Stimulated activated memory B cell treated with anti-CD40 and anti-IgM and Interleukin-4, amounts not matched to agents 10 μg/mL and 1 μg/mL and 100 μg/mL, for 72 hours (primary cell): ENCODE data around the gene RIMKLA.
A peak's percentile ranks its signal among the peaks of the same experiment; 100 is the strongest.

Experiments used
- ATAC-seq: fragments of 150-1000 bp; cut with Tn5 transposase; 2 replicates; pipeline ENCODE4 v1.10.0; 2021
- H3K27ac Mint-ChIP-seq: one replicate; pipeline ENCODE4 v1.8.0; 2022; ENCODE audit warnings: mild to moderate bottlenecking, mixed read lengths
- H3K27me3 Mint-ChIP-seq: one replicate; pipeline ENCODE4 v1.8.0; 2022; ENCODE audit warnings: mixed read lengths
- H3K36me3 Mint-ChIP-seq: one replicate; pipeline ENCODE4 v1.8.0; 2022; ENCODE audit warnings: mixed read lengths
- H3K4me1 Mint-ChIP-seq: one replicate; pipeline ENCODE4 v1.8.0; 2022; ENCODE audit warnings: mixed read lengths
- H3K4me3 Mint-ChIP-seq: one replicate; pipeline ENCODE4 v1.8.0; 2022; ENCODE audit warnings: mild to moderate bottlenecking, moderate library complexity, mixed read lengths
- H3K9me3 Mint-ChIP-seq: one replicate; pipeline ENCODE4 v1.8.0; 2022; ENCODE audit warnings: mixed read lengths

The RIMKLA gene

GRCh38 chr1:42364089-42364488 is 16.5 kb upstream of the RIMKLA start:
- H3K27me3 Mint-ChIP-seq, result peaks cover 26% of the 10 kb centered on the region
- peaks cover 4% of the 10 kb centered on the region for H3K9me3 Mint-ChIP-seq
- H3K4me1 Mint-ChIP-seq, result peaks cover 5% of the 10 kb centered on the region
- no peaks in the 10 kb centered on the region for H3K36me3 Mint-ChIP-seq
- ATAC-seq, result no peak
- H3K4me3 Mint-ChIP-seq, result no peak overlapping the region
- H3K27ac Mint-ChIP-seq, result no peak overlapping the region

- H3K27me3 Mint-ChIP-seq, result peaks cover 27% of the 10 kb centered on the region
- no peak overlapping the region for H3K27ac Mint-ChIP-seq
- peaks cover 5% of the 10 kb centered on the region for H3K4me1 Mint-ChIP-seq
- peaks cover 4% of the 10 kb centered on the region for H3K9me3 Mint-ChIP-seq
- H3K36me3 Mint-ChIP-seq, result no peaks in the 10 kb centered on the region
- no peak for ATAC-seq
- H3K4me3 Mint-ChIP-seq, result no peak overlapping the region
Observed at GRCh38 chr1:42364542-42364941, 16.1 kb upstream of the RIMKLA start.

DNA sequence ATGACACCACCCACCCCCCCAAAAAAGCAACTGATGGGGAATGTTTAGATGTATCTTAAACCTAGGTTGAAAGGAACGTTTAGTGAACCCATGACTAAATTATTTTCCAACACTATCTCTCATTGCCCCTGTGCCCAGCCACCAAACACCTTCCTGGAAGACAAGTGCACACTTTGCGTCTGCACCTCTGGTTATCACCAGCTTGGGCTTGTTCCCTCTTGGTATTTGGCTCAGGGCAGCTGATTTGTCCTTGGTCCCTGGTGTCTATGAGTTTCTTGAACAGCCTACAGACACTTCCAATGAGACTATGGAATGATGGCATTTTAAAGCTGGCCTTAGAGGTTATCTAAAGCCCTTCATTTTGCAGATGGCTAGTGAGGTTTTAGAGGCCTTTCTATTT is 15.5 kb upstream of the RIMKLA start:
- no peaks in the 10 kb centered on the region for H3K36me3 Mint-ChIP-seq
- ATAC-seq, result no peak
- H3K27ac Mint-ChIP-seq, result no peak overlapping the region
- H3K27me3 Mint-ChIP-seq, result peaks cover 23% of the 10 kb centered on the region
- H3K4me3 Mint-ChIP-seq, result no peak overlapping the region
- peaks cover 5% of the 10 kb centered on the region for H3K4me1 Mint-ChIP-seq
- H3K9me3 Mint-ChIP-seq, result peaks cover 4% of the 10 kb centered on the region

DNA sequence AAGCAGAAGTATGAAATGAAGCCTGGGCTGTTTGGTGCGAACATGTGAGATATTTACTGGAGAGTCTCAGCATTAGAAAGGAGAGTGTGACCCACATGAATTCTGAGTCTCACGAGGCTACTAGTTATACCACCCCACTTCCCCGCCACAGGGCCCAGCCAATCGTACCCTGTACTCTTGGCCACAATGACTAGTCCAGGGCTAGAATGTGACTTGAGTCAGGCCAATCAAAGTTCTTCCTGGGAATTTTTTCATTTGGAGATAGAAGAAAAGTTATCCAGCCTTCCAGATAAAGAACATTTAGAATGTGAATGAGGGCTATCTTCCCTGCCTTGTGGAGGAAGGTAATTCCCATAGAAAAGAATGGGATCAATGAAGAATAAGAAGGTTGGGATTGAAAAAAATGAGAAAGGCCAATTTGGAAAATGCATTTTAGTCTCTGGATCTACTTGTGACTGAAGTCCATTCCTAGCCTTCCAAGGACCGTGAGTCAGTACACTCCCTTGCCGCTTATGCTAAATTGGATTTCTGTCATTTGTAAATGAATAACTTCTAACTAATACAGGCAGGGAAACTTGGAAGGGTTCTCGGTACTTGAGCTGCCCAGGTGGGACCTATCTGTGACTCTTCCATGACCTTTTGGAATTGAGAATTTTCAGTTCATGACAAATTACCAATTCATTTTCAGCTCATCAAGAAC is 12.3 kb upstream of the RIMKLA start:
- H3K4me1 Mint-ChIP-seq, result peaks cover 5% of the 10 kb centered on the region
- no peaks in the 10 kb centered on the region for H3K9me3 Mint-ChIP-seq
- no peaks in the 10 kb centered on the region for H3K36me3 Mint-ChIP-seq
- no peak overlapping the region for H3K27ac Mint-ChIP-seq
- H3K27me3 Mint-ChIP-seq, result peaks cover 29% of the 10 kb centered on the region
- no peak overlapping the region for H3K4me3 Mint-ChIP-seq
- ATAC-seq, result no peak

DNA sequence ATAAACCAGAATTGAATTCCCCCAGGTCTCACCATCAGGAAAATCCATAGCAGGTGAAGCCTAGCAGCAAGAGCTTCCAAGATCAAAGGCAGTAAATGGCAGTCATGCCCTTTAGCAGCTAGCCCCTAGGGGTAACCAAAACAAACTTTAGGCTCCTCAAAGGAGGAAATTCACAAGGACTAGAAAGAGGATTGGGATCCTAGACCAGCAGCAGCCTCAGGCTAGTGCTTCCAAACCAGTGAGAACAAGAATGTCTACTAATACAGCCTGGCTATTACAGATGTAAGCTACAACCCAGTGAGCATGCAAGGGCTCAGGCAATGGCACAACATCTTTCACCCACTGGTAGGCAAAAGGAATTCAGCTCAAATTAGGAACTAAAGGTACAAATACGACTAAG is 11.1 kb upstream of the RIMKLA start:
- Mint-ChIP-seq H3K4me3 (no peak overlapping the region), H3K9me3 (no peaks in the 10 kb centered on the region), H3K36me3 (no peaks in the 10 kb centered on the region), H3K4me1 (no peaks in the 10 kb centered on the region), H3K27ac (no peak overlapping the region), H3K27me3 (peaks cover 29% of the 10 kb centered on the region)
- ATAC-seq, result no peak

DNA sequence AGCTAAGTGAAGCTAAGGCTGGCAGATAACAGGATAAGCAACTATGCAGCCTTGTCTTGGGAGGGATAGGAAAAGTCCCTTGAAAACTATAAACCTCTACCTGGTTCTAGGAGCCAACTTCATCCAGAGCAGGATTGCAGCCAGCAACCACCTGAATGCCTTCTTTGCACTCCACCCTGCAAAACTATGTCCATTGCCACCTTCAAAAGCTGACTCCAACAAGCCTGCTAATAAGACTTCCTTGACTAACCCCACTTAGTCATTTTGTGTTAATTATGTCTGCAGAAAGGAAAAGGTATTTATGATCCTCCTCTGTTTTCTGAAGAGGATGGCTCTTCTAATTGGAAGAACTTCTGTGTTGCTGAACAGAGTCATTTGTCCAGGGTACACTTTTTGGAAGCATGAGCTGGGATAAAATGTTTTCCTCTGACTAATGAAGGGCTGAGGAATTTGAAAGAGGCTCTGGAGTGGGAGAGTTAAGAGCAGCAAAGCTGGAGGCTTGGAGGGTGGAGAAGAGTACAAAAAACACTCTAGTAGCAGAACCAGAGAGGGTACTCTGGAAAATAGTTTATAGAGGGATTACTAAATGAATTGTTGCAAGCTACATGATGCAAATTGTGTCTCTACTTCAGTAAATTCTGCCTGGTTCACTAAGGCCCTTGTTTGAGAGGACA is 9.6 kb upstream of the RIMKLA start:
- no peak for ATAC-seq
- no peaks in the 10 kb centered on the region for H3K36me3 Mint-ChIP-seq
- no peaks in the 10 kb centered on the region for H3K4me1 Mint-ChIP-seq
- H3K4me3 Mint-ChIP-seq, result no peak overlapping the region
- no peaks in the 10 kb centered on the region for H3K9me3 Mint-ChIP-seq
- H3K27me3 Mint-ChIP-seq, result peaks cover 29% of the 10 kb centered on the region
- no peak overlapping the region for H3K27ac Mint-ChIP-seq

- Mint-ChIP-seq H3K4me1 (no peaks in the 10 kb centered on the region), H3K4me3 (no peak overlapping the region), H3K36me3 (no peaks in the 10 kb centered on the region), H3K27me3 (peaks cover 43% of the 10 kb centered on the region), H3K9me3 (no peaks in the 10 kb centered on the region), H3K27ac (no peak overlapping the region)
- ATAC-seq, result no peak
Observed at GRCh38 chr1:42372796-42373195, 7.8 kb upstream of the RIMKLA start.

DNA sequence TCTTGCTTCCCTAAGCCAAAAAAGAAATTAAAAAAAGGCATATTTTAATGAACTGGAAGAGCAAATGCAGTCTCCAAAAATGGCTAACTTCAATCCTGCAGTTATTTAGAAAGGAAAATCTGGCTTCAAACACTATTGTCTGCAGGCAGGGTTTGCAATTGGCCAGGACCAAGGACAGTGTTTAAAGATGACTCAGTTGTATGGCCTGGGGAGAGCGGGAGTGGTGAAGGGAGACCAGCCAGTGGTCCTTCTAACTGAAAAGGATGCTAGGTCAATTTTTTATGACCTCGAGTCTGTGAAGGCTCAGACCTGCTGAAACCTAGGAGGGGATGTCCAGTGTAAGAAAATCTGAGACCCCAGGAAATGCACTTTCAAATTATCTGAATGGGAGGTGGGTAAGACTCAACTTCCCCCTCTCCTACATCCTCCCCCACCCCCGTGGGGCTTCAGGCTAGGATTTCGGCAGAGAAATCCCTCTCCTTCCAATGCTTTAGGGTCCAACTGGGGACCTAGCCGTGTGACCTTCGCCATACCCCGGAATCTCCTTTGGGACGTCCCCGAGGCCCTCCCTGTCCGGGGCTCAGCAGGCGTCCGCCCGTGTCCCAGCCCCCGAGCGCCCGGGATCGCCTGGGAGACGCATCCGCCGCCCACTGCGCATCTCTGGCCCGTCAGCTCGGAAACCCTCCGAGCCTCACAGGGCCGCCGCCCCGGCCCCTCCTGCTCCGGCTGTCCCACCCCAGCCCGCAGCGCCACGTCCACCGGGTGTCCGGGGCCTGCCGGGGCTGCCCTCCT is 602 bp upstream of the RIMKLA start:
- ATAC-seq, result peak; percentile 70
- H3K27me3 Mint-ChIP-seq, result peaks cover 35% of the 10 kb centered on the region
- no peaks in the 10 kb centered on the region for H3K9me3 Mint-ChIP-seq
- no peaks in the 10 kb centered on the region for H3K36me3 Mint-ChIP-seq
- H3K27ac Mint-ChIP-seq, result no peak overlapping the region
- no peaks in the 10 kb centered on the region for H3K4me1 Mint-ChIP-seq
- peak overlapping the region; percentile 56 for H3K4me3 Mint-ChIP-seq

GRCh38 chr1:42381280-42381673 is 685 bp downstream of the RIMKLA start:
- Mint-ChIP-seq H3K27me3 (peaks cover 44% of the 10 kb centered on the region), H3K9me3 (no peaks in the 10 kb centered on the region), H3K36me3 (no peaks in the 10 kb centered on the region), H3K4me1 (peaks cover 5% of the 10 kb centered on the region), H3K4me3 (peak overlapping the region; percentile 74), H3K27ac (no peak overlapping the region)
- no peak for ATAC-seq

- H3K4me1 Mint-ChIP-seq, result peaks cover 5% of the 10 kb centered on the region
- no peaks in the 10 kb centered on the region for H3K36me3 Mint-ChIP-seq
- H3K4me3 Mint-ChIP-seq, result no peak overlapping the region
- peaks cover 22% of the 10 kb centered on the region for H3K27me3 Mint-ChIP-seq
- H3K27ac Mint-ChIP-seq, result no peak overlapping the region
- no peaks in the 10 kb centered on the region for H3K9me3 Mint-ChIP-seq
- no peak for ATAC-seq
Observed at GRCh38 chr1:42385283-42385682, 4.7 kb downstream of the RIMKLA start.

DNA sequence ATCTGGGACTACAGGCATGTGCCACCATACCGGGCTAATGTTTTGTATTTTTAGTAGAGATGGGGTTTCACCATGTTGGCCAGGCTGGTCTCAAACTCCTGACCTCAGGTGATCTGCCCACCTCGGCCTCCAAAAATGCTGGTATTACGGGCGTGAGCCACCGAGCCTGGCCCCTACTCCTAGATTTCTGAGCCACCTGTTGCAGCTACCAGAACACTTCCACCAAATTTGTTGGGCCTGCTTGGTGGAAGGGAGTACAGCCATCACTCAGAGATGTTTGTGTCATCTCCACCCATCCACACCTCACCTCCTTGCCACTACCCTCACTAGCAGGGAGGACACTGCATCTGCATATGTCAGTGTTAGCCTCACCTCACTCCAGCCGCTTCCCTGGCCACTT is 5.5 kb downstream of the RIMKLA start:
- no peak overlapping the region for H3K27ac Mint-ChIP-seq
- H3K27me3 Mint-ChIP-seq, result peaks cover 22% of the 10 kb centered on the region
- H3K4me1 Mint-ChIP-seq, result peaks cover 5% of the 10 kb centered on the region
- H3K36me3 Mint-ChIP-seq, result no peaks in the 10 kb centered on the region
- no peak overlapping the region for H3K4me3 Mint-ChIP-seq
- no peaks in the 10 kb centered on the region for H3K9me3 Mint-ChIP-seq
- no peak for ATAC-seq

DNA sequence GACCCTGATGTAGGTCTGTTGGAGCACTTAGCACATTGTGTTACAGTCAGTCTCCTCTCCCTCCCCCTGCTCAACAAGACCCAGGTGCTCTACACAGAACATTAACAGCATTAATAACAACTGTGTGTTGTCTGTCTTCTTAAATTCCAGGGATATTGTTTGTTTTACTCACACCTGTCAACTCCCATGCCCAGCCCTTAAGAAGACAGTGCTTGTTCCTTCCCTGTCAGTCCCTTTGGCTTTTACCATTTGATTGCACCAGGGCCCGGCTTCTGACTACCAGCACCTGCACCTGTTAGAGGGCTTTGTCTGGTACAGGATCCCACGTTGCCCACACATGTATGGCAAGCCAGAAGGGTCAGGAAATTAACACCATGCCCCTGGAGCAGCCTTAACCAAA is 11.7 kb downstream of the RIMKLA start:
- no peak for ATAC-seq
- Mint-ChIP-seq H3K4me3 (no peak overlapping the region), H3K36me3 (no peaks in the 10 kb centered on the region), H3K4me1 (no peaks in the 10 kb centered on the region), H3K27ac (no peak overlapping the region), H3K9me3 (no peaks in the 10 kb centered on the region), H3K27me3 (peaks cover 8% of the 10 kb centered on the region)

DNA sequence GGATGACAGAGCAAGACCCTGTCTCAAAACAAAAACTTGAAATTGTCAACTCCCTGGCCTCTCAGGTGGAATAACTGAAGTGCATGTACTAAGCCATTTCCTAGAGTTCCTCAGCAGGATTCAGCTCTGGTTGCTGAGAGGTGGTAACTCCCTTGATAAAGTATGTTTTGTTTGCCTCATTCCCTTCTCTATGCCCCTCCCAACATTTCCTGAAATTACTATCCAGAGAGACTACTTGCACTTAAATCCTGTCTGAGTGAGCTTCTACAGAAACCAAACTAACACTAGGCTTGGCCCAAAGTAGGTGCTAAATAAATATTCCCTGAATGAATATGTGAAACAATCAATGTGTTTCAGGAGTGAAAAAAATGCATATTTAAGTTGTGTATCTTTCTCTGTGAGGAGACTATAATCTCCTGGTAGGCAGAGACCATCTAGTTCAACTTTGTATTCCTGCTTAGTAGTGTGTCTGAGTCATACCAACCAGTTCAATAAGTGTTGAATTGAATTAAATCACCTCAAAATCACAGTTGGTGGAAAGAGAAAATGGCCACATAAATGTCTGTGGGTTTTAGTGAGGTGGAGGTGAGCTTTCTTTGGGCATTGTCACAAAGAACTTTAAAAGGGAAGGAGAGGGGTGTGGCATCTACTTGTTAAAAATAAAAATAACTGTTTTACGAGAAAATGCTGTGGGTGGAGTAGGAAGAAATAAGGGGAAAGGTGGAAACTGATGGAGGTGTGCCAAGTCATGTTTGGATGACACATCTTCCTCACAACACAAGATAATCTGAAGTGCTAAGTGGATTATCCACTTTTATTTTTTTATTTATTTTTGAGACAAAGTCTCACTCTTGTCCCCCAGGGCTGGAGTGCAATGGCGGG is 12.6 kb downstream of the RIMKLA start:
- no peak overlapping the region for H3K4me3 Mint-ChIP-seq
- no peaks in the 10 kb centered on the region for H3K9me3 Mint-ChIP-seq
- H3K27ac Mint-ChIP-seq, result no peak overlapping the region
- no peaks in the 10 kb centered on the region for H3K4me1 Mint-ChIP-seq
- H3K36me3 Mint-ChIP-seq, result no peaks in the 10 kb centered on the region
- peaks cover under 1% of the 10 kb centered on the region for H3K27me3 Mint-ChIP-seq
- no peak for ATAC-seq

DNA sequence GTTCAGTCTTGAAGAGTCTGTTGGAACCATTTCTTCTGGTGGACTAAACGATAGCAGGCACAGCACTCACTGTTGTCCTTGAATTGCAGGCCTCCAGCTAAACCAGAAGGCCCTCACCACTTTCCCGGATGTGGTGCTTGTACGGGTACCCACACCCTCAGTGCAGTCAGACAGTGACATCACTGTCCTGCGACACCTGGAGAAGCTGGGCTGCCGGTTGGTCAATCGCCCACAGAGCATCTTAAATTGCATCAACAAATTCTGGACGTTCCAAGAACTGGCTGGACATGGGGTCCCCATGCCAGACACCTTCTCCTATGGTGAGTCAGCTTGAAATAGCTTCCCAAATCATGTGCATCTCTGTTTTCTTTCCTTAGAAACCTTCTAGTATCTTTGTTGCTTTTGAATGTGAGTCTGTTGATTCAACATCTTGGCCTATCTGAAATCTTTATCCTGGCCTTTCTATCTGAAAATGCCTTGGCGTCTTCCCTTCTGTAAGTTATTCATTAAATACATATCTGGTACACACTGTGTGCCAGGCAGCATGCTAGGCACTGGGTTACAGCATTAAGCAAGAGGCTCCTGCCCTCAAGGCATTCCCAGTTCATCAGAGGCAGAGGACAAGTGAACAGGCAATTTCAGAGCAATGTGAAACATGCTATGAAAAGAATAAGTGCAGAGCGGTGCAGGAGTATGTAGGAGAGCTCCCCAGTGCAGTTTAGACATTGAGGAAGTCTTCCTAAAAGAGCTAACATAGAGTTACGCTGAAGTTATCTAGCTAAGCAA is 18.9 kb downstream of the RIMKLA start:
- no peak overlapping the region for H3K27ac Mint-ChIP-seq
- no peak for ATAC-seq

More for the DNA sequence above, 18.9 kb downstream of the RIMKLA start:
- Mint-ChIP-seq H3K4me3 (no peak overlapping the region), H3K27me3 (peaks cover 9% of the 10 kb centered on the region), H3K36me3 (no peaks in the 10 kb centered on the region), H3K4me1 (no peaks in the 10 kb centered on the region), H3K9me3 (no peaks in the 10 kb centered on the region)
